ENCODE results near the gene USE1. TPM values are rescaled to one million over a fixed set of nuclear protein-coding genes. Genes with fewer than 3 reads are reported as not detected.
A peak's percentile ranks its signal among the peaks of the same experiment; 100 is the strongest.

Gene USE1
- total RNA-seq, 1 donor from 2014 or later = 13.2 TPM

DNA sequence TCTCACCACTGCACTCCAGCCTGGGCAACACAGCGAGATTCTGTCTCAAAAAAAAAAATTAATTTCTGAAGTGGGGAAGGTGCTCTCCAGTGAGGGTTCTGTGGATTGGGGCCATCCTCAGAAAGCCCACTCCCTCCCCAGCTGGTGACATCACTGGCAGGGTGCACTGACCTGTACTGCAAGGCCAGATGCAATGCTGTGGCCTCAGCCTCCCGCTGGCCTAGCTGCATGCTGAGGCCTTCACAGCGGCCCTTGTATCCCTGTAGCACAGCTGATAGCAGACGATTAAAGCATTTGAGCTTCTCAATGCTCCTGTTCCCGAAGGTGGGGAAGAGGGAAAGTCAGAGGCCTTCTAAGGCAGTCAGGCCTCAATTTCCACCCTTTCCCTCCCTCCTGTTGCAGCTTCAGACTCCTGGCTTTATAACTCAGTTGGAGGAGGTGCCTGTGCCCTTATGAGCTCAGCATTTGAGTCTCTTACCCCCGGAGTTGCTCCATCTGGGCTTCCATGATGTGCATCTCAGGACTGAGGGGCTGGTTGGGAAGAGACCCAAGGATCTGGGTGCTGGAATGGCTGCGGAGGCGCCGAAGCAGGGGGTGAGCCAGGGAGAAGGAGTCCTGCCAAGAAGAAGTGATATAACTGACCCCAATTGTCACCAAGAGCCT, 44.1 kb downstream of the USE1 start:
- no peak for DNase-seq

DNA sequence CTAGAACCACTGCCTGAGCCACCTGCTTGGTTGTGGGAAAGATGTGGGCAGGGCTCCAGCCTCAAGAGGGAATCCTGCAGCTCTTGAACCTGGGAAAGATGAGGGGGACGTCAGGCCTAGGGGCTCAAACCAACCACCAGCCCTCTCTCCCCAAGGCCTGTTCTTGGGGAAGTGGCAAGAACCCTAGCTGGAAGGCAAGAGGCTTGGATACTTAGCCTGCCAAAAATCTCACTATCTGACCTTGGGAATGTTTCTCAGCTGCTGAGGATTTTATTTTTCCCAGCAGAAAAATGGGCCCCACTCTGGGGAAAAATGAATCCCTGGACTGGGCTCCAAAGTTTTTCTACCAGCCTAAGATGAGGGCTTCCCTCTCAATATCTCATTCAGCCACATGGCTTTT, 44.8 kb downstream of the USE1 start:
- no peak for DNase-seq

DNA sequence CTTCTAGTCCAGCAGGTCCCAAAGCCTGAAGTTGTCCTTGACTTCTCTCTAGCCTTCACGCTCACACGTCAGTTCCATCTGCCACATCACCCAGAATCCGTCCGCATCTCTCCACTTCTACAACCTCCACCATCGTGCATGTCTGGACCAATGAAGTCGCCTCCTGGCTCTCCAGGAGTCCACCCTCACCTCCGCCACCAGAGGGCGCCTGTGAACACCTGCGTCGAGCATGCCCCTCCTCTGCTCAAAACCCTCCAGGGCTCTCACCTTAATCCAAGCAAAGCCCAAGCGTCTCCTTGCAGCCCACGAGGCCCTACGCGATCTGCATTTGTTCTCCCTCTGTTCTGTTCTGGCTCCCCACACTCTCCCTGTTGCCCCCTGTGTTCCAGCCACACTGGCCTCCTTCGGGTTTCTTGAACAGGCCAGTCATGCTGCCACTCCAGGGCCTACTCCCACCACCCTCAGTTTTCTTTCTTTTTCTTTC, 45.7 kb downstream of the USE1 start:
- DNase-seq = no peak

DNA sequence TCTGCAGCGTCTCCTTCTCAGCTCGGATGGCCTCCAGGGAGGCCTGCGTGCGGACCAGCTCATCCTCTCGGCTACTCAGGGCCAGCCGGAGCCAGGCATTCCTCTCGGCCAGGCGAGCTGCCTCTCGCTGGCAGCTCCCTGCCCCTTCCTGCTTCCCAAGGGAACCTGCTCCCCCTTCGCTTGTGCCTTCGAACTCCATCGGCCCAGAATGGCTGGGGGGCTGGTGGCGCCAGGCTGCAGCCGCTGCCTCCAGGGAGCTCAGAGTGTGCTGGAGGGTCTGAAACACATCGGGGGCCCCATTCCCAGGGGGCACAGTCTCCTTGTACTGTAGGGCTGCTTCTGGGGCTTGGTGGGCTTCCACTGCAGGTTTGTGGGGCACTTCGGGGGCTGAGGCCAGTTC, 47.4 kb downstream of the USE1 start:
- no peak for DNase-seq

DNA sequence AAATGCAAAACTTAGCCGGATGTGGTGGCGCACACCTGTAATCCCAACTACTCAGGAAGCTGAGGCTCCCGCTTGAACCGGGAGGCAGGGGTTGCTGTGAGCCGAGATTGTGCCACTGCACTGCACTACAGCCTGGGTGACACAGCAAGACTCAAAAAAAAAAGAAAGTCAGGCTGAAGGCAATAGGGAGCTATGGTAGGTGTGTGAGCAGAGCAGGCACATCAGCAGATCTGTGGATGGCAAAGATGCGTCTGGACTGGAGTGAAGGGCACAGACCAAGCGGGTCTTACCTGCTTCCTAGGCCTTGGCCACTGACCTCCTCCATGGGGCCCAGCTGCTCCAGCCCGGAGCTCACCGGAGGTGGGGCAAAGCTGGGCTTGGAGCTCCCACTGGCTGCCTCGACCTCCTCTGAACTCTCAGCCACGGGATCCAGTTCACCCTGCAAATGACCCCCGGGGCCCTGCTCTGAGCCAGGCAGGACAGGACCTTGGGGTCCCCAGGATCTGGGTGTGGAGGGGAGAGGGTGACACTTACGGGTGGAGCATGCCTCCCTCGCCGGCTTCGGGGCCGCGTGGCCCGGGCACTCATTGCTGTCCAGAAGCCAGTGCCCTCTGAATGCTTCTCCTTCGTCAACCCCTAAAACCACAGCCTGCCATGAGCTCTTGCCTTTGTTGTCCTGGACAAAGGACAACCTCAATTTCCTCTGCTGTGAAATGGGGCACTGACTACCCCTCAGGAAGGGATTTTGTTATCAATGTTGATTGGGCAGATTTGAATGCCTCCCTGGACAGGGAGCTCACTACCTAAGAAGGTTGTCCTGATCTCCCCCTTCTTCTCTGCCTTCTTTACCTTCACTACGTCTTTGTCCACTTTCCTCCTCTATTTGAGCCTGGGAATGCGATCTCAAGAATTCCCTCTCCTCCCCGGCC, 48.8 kb downstream of the USE1 start:
- no peak for DNase-seq

DNA sequence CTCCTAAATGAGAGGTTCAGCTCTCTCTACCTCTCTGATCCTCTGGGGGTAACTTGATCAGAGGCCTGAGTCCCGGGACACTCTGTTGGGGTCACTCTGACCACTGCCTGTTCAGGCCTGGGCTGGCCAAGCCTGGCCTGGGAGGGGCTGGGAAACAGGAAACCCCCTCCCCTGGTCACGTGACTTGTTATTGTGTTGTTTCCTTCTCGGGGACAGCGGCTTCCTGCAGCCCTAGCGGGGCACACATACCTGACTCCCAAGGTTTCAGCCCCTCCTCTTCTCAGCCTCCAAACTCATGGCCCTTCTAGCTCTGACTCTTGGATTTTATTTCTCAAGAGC, 49.5 kb downstream of the USE1 start, which contains the start of gene USHBP1:
USHBP1 (minus strand) TSS at position 105 of the 339 bp plus-strand sequence. CDS start 446 bp downstream, outside the sequence.
- DNase-seq = no peak

DNA sequence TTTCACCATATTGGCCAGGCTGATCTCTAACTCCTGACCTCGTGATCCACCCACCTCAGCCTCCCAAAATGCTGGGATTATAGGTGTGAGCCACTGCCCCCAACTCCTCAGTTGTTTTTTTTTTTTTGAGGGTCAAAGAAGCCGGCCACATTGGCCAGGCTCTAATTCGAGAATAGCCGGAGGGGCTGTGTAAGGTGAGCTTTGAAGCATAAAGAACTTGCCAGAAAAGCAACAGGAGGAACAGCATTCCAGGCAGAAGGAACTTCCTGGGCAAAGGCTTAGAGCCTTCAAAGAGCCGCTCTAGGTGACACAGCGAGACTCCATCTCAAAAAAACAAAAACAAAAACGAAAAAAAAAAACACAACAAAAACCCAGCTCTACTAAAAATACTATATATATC, 50.9 kb downstream of the USE1 start:
- DNase-seq = no peak

DNA sequence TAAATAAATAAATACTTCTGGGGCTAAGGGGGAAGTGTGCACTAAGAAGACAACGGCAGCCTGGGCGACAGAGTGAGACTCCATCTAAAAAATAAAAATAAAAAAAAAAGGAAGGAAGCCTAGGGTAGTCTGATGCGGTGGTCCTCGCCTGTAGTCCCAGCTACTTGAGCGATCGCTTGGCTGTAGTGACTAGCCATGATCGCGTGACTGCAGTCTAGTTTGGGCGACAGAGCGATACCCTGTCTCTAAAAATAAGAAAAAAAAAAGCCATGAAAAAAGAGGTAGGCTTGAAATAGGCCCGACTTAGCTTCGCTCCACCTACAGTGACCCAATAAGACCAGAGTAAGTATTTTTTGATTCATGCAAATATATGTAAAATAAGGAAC, 51.4 kb downstream of the USE1 start:
- DNase-seq = no peak

DNA sequence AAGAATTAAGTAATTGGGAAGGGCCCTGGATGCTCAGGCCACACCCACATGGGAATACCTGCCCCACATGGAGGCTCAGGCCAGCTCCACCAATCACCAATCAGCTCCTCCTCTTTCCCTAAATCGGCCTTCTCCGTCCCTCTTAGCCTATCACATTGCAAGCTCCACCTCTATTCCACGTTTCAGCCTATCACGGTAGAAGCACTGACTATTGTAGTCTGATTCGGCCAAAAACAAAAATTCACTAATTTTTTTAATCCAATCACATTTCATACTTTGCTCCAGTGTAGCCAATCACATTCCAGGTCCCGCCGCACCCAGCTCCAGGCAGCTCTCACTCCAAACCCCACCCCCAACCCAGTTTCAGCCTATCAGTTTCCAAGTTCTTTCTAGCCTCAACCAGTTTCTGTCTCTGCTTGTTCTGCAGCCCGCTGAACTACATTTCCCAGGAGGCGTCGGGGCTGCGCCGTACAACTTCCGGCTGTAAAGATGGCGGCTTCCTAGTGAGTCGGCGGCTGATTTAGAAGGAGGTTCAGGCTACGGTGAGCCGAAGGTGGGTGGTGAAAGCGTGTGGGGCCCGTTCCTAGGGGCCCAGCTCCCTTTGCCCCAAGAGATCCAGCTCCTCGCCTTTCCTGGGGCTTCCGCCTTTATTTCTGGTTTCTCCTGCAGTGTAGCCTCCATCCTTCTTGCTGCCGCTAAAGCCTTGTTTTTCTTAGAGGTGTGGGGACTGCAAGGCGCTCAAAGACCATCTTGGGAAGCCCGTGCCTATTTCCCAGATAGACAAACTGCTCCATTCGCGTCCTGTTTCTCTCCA, 52.0 kb downstream of the USE1 start, which contains the start of gene BABAM1:
BABAM1 (plus strand) TSS at position 469 of the 814 bp plus-strand sequence. CDS start 1,364 bp downstream, outside the sequence.
- peak; percentile 99 for DNase-seq

DNA sequence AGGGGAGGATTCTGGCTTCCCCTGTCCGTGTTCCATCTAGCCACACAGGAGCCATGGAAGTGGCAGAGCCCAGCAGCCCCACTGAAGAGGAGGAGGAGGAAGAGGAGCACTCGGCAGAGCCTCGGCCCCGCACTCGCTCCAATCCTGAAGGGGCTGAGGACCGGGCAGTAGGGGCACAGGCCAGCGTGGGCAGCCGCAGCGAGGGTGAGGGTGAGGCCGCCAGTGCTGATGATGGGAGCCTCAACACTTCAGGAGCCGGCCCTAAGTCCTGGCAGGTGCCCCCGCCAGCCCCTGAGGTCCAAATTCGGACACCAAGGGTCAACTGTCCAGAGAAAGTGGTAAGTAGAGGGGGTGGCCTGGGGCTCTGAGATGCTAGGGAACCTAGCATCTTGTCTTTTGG, 53.6 kb downstream of the USE1 start:
- DNase-seq = no peak

Other genes with a start within 250 kb of the USE1 start
- 4.0 TPM for gene CPAMD8, start 188.5 kb upstream of the USE1 start, total RNA-seq
- gene HAUS8, start 139.9 kb upstream of the USE1 start, total RNA-seq = 4.5 TPM
- gene MYO9B, start 139.6 kb upstream of the USE1 start, total RNA-seq = 27.5 TPM
- gene OCEL1, start 10.9 kb downstream of the USE1 start, total RNA-seq = 3.7 TPM
- gene NR2F6, start 30.6 kb downstream of the USE1 start, total RNA-seq = 14.4 TPM
- gene USHBP1, start 49.4 kb downstream of the USE1 start, total RNA-seq = 2.0 TPM
- 43.6 TPM for gene BABAM1, start 52.1 kb downstream of the USE1 start, total RNA-seq
- 0.49 TPM for gene ANKLE1, start 66.5 kb downstream of the USE1 start, total RNA-seq
- gene ABHD8, start 88.1 kb downstream of the USE1 start, total RNA-seq = 5.7 TPM
- gene MRPL34, start 90.5 kb downstream of the USE1 start, total RNA-seq = 20.3 TPM
- gene DDA1, start 94.2 kb downstream of the USE1 start, total RNA-seq = 7.9 TPM
- gene ANO8, start 119.5 kb downstream of the USE1 start, total RNA-seq = 6.7 TPM
- 10.6 TPM for gene GTPBP3, start 122.2 kb downstream of the USE1 start, total RNA-seq
- gene PLVAP, start 162.0 kb downstream of the USE1 start, total RNA-seq = 10.9 TPM
- not detected for gene CCDC194, start 178.8 kb downstream of the USE1 start, total RNA-seq
- gene BST2, start 190.3 kb downstream of the USE1 start, total RNA-seq = 6.9 TPM
- gene MVB12A, start 204.7 kb downstream of the USE1 start, total RNA-seq = 19.2 TPM
- 0.69 TPM for gene TMEM221, start 233.3 kb downstream of the USE1 start, total RNA-seq
- gene NXNL1, start 245.6 kb downstream of the USE1 start, total RNA-seq = not detected

Measured in skin of body (tissue), 2 donors.